ENCODE data around the gene MT1E.
A peak's percentile ranks its signal among the peaks of the same experiment; 100 is the strongest.

The MT1E gene

DNA sequence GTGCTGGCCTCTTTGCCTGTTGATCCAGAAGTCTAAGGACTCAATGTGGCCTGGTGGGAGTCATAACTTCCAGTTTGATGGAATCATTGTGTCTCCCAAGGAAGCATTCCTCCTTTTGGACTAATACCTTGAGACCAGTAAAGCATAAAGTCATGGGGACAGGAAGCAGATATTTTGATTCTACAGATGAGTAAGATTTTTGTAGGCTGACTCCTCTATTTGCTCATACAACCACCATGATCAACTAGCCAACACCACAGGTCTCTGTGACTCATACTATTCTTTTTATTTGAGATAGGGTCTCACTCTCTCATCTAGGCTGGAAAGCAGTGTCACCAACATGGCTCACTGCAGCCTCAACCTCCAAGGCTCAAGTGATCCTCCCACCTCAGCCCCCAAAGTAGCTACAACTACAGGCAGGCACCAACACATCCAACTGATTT, 11.0 kb upstream of the MT1E start:
- peak overlapping the region; percentile 88 for H3K27ac ChIP-seq (ENCODE audit: low read length, poor library complexity, severe bottlenecking)
- H3K4me1 ChIP-seq (ENCODE audit: control insufficient read depth, insufficient read depth, low read depth, low read length), result peaks cover 38% of the 10 kb centered on the region
- no peak overlapping the region for H3K4me3 ChIP-seq (ENCODE audit: insufficient read depth in 1 of 2, low read depth in 1 of 2, low read length in 2 of 2)
- no peaks in the 10 kb centered on the region for H3K36me3 ChIP-seq (ENCODE audit: control insufficient read depth in 1 of 2, insufficient read depth in 2 of 2, low read depth in 1 of 2, low read length in 2 of 2)
- H3K27me3 ChIP-seq (ENCODE audit: control insufficient read depth in 1 of 2, insufficient read depth in 1 of 2, low read length in 2 of 2), result no peaks in the 10 kb centered on the region
- DNase-seq, result peak; percentile 29
- H3K14ac ChIP-seq (ENCODE audit: low read length in 2 of 2), result no peak overlapping the region
- H3K4ac ChIP-seq (ENCODE audit: low read depth in 1 of 2, low read length in 2 of 2), result no peak overlapping the region
- no peaks in the 10 kb centered on the region for H3K9me3 ChIP-seq (ENCODE audit: control insufficient read depth, low read length)
- H2BK12ac ChIP-seq (ENCODE audit: low read length in 2 of 2), result peak overlapping the region in 1 of 2 experiments; percentile 51
- H3K23ac ChIP-seq (ENCODE audit: low read length in 2 of 2), result no peak overlapping the region
- no peak overlapping the region for H4K8ac ChIP-seq (ENCODE audit: low read length)
- H2BK15ac ChIP-seq (ENCODE audit: low read depth, poor library complexity, severe bottlenecking), result no peak overlapping the region
- H2BK5ac ChIP-seq (ENCODE audit: low read depth, low read length, poor library complexity, severe bottlenecking), result peak overlapping the region; percentile 60
- no peak overlapping the region for H2AFZ ChIP-seq (ENCODE audit: low read depth, low read length)
- H3K79me1 ChIP-seq (replicated peaks; ENCODE audit: low read length, poor library complexity, severe bottlenecking), result peaks cover 4% of the 10 kb centered on the region
- H4K91ac ChIP-seq (ENCODE audit: low read length), result no peak overlapping the region
- no peak overlapping the region for H3K18ac ChIP-seq (ENCODE audit: low read depth in 1 of 2, low read length in 2 of 2)
- H2BK120ac ChIP-seq (ENCODE audit: low read depth, low read length), result no peak overlapping the region
- no peak overlapping the region for H3K9ac ChIP-seq (ENCODE audit: low read length)
- no peak overlapping the region for H2AK5ac ChIP-seq (ENCODE audit: low read length, severe bottlenecking)
- no peak overlapping the region for H3K4me2 ChIP-seq (ENCODE audit: low read length, poor library complexity, severe bottlenecking)

DNA sequence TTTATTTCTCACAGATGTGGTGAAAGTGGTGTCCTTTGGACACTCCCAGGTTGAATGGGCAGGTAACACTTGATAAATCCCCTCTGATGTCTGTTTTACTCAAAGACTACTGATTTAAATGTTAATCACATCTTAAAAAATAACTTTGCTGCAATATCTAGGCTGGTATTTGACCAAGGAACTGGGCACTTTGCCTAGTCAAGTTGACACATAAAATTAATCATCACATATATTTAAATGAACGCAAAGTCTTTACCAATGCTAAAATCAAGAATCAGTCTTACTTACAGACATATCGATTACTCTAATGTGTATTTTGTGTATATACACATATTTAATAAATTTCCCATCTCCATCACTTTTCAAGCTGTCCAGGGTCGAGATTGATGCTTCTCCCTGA, 10.2 kb upstream of the MT1E start:
- 100% methylated on average over 2 of the region's 3 CpGs for WGBS

DNA sequence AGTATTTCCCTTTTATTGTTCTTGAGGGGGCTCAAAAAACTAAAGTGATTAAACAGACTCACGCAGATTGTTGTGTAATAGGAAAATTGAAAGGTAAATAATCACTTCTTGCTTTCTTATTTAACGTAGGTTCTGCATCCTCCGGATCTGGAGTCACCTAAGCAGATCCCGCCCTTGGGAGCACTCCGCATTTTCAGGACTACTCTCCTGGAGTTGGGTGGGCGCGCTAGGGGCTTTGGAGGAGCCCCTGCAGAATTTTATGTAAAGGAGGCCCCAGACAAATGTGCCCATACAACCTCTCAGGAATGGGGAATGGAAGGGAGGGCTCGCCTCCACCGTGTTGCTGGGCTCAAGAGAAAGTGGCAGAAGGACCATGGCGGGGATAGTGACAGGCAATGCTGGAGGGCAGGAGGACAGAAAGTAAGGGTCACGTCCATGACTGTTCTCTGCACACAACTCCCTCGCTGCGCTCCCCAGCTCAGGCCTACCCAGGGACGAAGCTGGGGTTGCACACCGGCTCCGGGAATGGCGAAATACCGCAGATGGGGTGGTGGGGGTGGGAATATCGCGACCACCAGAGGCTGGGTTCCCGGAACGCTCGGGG, 8.9 kb upstream of the MT1E start:
- 20% methylated on average over 23 of the region's 23 CpGs for WGBS
- Histone ChIP-seq H3K9ac (ENCODE audit: low read length) (peak overlapping the region; percentile 68), H2BK15ac (ENCODE audit: low read depth, poor library complexity, severe bottlenecking) (peak overlapping the region; percentile 63), H3K79me1 (replicated peaks; ENCODE audit: low read length, poor library complexity, severe bottlenecking) (peaks cover 4% of the 10 kb centered on the region), H4K91ac (ENCODE audit: low read length) (peak overlapping the region; percentile 76), H4K8ac (ENCODE audit: low read length) (peak overlapping the region; percentile 93), H2AK5ac (ENCODE audit: low read length, severe bottlenecking) (peak overlapping the region; percentile 1), H2BK12ac (ENCODE audit: low read length in 2 of 2) (peak overlapping the region in 1 of 2 experiments; percentile 37), H3K27ac (ENCODE audit: low read length, poor library complexity, severe bottlenecking) (peak overlapping the region; percentile 31), H3K4ac (ENCODE audit: low read depth in 1 of 2, low read length in 2 of 2) (peak overlapping the region in 1 of 2 experiments; percentile 15), H3K4me2 (ENCODE audit: low read length, poor library complexity, severe bottlenecking) (peak overlapping the region; percentile 64), H3K27me3 (ENCODE audit: control insufficient read depth in 1 of 2, insufficient read depth in 1 of 2, low read length in 2 of 2) (no peaks in the 10 kb centered on the region), H3K4me3 (ENCODE audit: insufficient read depth in 1 of 2, low read depth in 1 of 2, low read length in 2 of 2) (peak overlapping the region; percentile 46 to 70), H3K36me3 (ENCODE audit: control insufficient read depth in 1 of 2, insufficient read depth in 2 of 2, low read depth in 1 of 2, low read length in 2 of 2) (no peaks in the 10 kb centered on the region), H3K23ac (ENCODE audit: low read length in 2 of 2) (peak overlapping the region in 1 of 2 experiments; percentile 67), H3K4me1 (ENCODE audit: control insufficient read depth, insufficient read depth, low read depth, low read length) (peaks cover 24% of the 10 kb centered on the region), H2AFZ (ENCODE audit: low read depth, low read length) (peak overlapping the region; percentile 80), H2BK5ac (ENCODE audit: low read depth, low read length, poor library complexity, severe bottlenecking) (peak overlapping the region; percentile 48), H3K18ac (ENCODE audit: low read depth in 1 of 2, low read length in 2 of 2) (peak overlapping the region; percentile 50 to 91), H2BK120ac (ENCODE audit: low read depth, low read length) (peak overlapping the region; percentile 34), H3K9me3 (ENCODE audit: control insufficient read depth, low read length) (no peaks in the 10 kb centered on the region), H3K14ac (ENCODE audit: low read length in 2 of 2) (peak overlapping the region in 1 of 2 experiments; percentile 76)
- DNase-seq, result no peak

More for the DNA sequence above, 10.2 kb upstream of the MT1E start:
- H2AFZ ChIP-seq (ENCODE audit: low read depth, low read length), result no peak overlapping the region
- no peak for DNase-seq
- H3K27ac ChIP-seq (ENCODE audit: low read length, poor library complexity, severe bottlenecking), result peak overlapping the region; percentile 88
- no peak overlapping the region for H2BK15ac ChIP-seq (ENCODE audit: low read depth, poor library complexity, severe bottlenecking)
- no peaks in the 10 kb centered on the region for H3K36me3 ChIP-seq (ENCODE audit: control insufficient read depth in 1 of 2, insufficient read depth in 2 of 2, low read depth in 1 of 2, low read length in 2 of 2)
- peak overlapping the region; percentile 73 for H2AK5ac ChIP-seq (ENCODE audit: low read length, severe bottlenecking)
- H2BK12ac ChIP-seq (ENCODE audit: low read length in 2 of 2), result no peak overlapping the region
- H3K23ac ChIP-seq (ENCODE audit: low read length in 2 of 2), result no peak overlapping the region
- no peak overlapping the region for H4K8ac ChIP-seq (ENCODE audit: low read length)
- no peak overlapping the region for H4K91ac ChIP-seq (ENCODE audit: low read length)
- no peak overlapping the region for H3K4ac ChIP-seq (ENCODE audit: low read depth in 1 of 2, low read length in 2 of 2)
- no peaks in the 10 kb centered on the region for H3K27me3 ChIP-seq (ENCODE audit: control insufficient read depth in 1 of 2, insufficient read depth in 1 of 2, low read length in 2 of 2)
- H3K9me3 ChIP-seq (ENCODE audit: control insufficient read depth, low read length), result no peaks in the 10 kb centered on the region
- H3K4me1 ChIP-seq (ENCODE audit: control insufficient read depth, insufficient read depth, low read depth, low read length), result peaks cover 34% of the 10 kb centered on the region
- H2BK120ac ChIP-seq (ENCODE audit: low read depth, low read length), result no peak overlapping the region
- H3K4me2 ChIP-seq (ENCODE audit: low read length, poor library complexity, severe bottlenecking), result no peak overlapping the region
- H3K9ac ChIP-seq (ENCODE audit: low read length), result no peak overlapping the region
- peaks cover 4% of the 10 kb centered on the region for H3K79me1 ChIP-seq (replicated peaks; ENCODE audit: low read length, poor library complexity, severe bottlenecking)
- H3K4me3 ChIP-seq (ENCODE audit: insufficient read depth in 1 of 2, low read depth in 1 of 2, low read length in 2 of 2), result no peak overlapping the region
- no peak overlapping the region for H3K14ac ChIP-seq (ENCODE audit: low read length in 2 of 2)
- H3K18ac ChIP-seq (ENCODE audit: low read depth in 1 of 2, low read length in 2 of 2), result no peak overlapping the region
- H2BK5ac ChIP-seq (ENCODE audit: low read depth, low read length, poor library complexity, severe bottlenecking), result peak overlapping the region; percentile 60

DNA sequence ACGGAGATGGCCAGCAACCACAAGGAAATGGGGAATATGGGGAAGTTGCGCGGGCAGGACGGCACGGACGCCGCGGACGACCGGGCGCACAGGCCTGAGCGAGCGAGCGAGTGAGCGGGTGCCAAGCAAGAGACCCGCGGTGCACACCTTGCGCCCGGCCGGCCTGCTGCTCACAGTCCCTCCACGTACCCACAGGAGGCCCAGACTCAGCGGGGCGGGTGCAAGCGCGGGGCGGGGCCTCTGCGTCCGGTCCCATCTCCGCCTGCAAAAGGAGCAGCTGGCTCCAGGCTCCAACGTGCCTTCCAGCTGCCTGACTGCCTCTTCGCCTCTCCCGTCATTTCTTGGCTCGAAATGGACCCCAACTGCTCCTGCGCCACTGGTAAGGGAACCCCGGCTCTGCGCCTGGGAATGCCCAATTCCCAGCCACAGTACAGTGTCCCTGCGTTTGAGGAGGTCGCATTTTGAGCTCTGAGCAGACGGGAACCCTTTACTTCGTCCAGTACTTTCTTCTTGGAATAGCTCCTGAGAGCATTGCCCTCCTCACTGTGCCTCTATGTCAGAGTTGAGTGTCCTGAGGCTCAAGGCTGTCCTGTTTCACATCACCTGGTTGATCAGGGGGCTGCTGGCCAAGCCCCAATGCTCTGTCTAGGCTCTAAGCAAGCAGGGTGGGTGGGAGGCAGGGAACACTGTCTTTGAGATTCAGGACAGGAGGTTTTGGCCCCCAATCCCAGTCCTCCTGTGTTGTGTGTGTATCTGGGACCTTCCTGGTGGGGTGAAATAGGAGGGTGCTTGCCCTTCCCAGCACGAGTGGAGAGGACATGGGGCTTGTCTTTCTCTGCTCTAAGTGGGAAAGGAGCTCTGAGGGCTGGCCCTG, 8.1 kb upstream of the MT1E start:
- H3K27ac ChIP-seq (ENCODE audit: low read length, poor library complexity, severe bottlenecking), result peak overlapping the region; percentile 22
- DNase-seq, result peak; percentile 66
- WGBS, result 1% methylated on average over 39 of the region's 41 CpGs
- H3K9me3 ChIP-seq (ENCODE audit: control insufficient read depth, low read length), result no peaks in the 10 kb centered on the region
- peaks cover 23% of the 10 kb centered on the region for H3K4me1 ChIP-seq (ENCODE audit: control insufficient read depth, insufficient read depth, low read depth, low read length)
- H3K18ac ChIP-seq (ENCODE audit: low read depth in 1 of 2, low read length in 2 of 2), result peak overlapping the region; percentile 50 to 91
- H3K4ac ChIP-seq (ENCODE audit: low read depth in 1 of 2, low read length in 2 of 2), result peak overlapping the region; percentile 15 to 33
- peak overlapping the region; percentile 80 for H2AFZ ChIP-seq (ENCODE audit: low read depth, low read length)
- peak overlapping the region in 1 of 2 experiments; percentile 91 for H2BK12ac ChIP-seq (ENCODE audit: low read length in 2 of 2)
- H3K14ac ChIP-seq (ENCODE audit: low read length in 2 of 2), result peak overlapping the region in 1 of 2 experiments; percentile 76
- peak overlapping the region; percentile 76 for H4K91ac ChIP-seq (ENCODE audit: low read length)
- no peaks in the 10 kb centered on the region for H3K36me3 ChIP-seq (ENCODE audit: control insufficient read depth in 1 of 2, insufficient read depth in 2 of 2, low read depth in 1 of 2, low read length in 2 of 2)
- H2BK15ac ChIP-seq (ENCODE audit: low read depth, poor library complexity, severe bottlenecking), result peak overlapping the region; percentile 63
- H4K8ac ChIP-seq (ENCODE audit: low read length), result peak overlapping the region; percentile 93
- peak overlapping the region; percentile 10 for H2AK5ac ChIP-seq (ENCODE audit: low read length, severe bottlenecking)
- H2BK120ac ChIP-seq (ENCODE audit: low read depth, low read length), result peak overlapping the region; percentile 34
- H2BK5ac ChIP-seq (ENCODE audit: low read depth, low read length, poor library complexity, severe bottlenecking), result peak overlapping the region; percentile 48
- H3K23ac ChIP-seq (ENCODE audit: low read length in 2 of 2), result peak overlapping the region in 1 of 2 experiments; percentile 67
- peak overlapping the region; percentile 64 for H3K4me2 ChIP-seq (ENCODE audit: low read length, poor library complexity, severe bottlenecking)
- peaks cover 4% of the 10 kb centered on the region for H3K79me1 ChIP-seq (replicated peaks; ENCODE audit: low read length, poor library complexity, severe bottlenecking)
- peak overlapping the region; percentile 79 for H3K9ac ChIP-seq (ENCODE audit: low read length)
- peak overlapping the region; percentile 46 to 70 for H3K4me3 ChIP-seq (ENCODE audit: insufficient read depth in 1 of 2, low read depth in 1 of 2, low read length in 2 of 2)
- no peaks in the 10 kb centered on the region for H3K27me3 ChIP-seq (ENCODE audit: control insufficient read depth in 1 of 2, insufficient read depth in 1 of 2, low read length in 2 of 2)

Measured in mesenchymal stem cell (in vitro differentiated cells and primary cell).